Measurements from ENCODE around the gene TMC5. TPM values are rescaled to one million over a fixed set of nuclear protein-coding genes. Genes with fewer than 3 reads are reported as not detected.

The TMC5 gene
- polyA plus RNA-seq, 1 donor from 2014 or later, result not detected

GRCh38 chr16:19490619-19491018 is 72.9 kb downstream of the TMC5 start:
- Histone ChIP-seq H3K79me2 (replicated peaks; ENCODE audit: insufficient read depth, low read length) (no peaks in the 10 kb centered on the region), H3F3A (ENCODE audit: insufficient read depth, low read length, poor library complexity, severe bottlenecking) (no peaks in the 10 kb centered on the region), H3K27me3 (ENCODE audit: insufficient read depth, low read depth, low read length) (no peaks in the 10 kb centered on the region), H3K4me3 (ENCODE audit: low read length) (no peak overlapping the region), H3K9me3 (ENCODE audit: low read length) (no peaks in the 10 kb centered on the region), H2AFZ (ENCODE audit: low read depth, low read length) (no peak overlapping the region), H4K20me1 (ENCODE audit: insufficient read depth) (no peaks in the 10 kb centered on the region), H3K36me3 (ENCODE audit: insufficient read depth, low read length) (no peaks in the 10 kb centered on the region), H3K9ac (ENCODE audit: low read length) (no peak overlapping the region), H3K4me2 (ENCODE audit: low read length) (no peak overlapping the region), H3K9me2 (ENCODE audit: insufficient read depth, low read length) (no peaks in the 10 kb centered on the region), H3K27ac (ENCODE audit: low read length) (no peak overlapping the region)
- no peak for TF ChIP-seq REST (IDR thresholded peaks at IDR 0.05; ENCODE audit: borderline replicate concordance)
- no peak for TF ChIP-seq EP300 (conservative IDR thresholded peaks at IDR 0.05; ENCODE audit: poor library complexity, severe bottlenecking)
- TF ChIP-seq POLR2AphosphoS5 (IDR thresholded peaks at IDR 0.05), result no peak
- TF ChIP-seq TAF1 (IDR thresholded peaks at IDR 0.05; ENCODE audit: low read depth), result no peak
- no peak for TF ChIP-seq CTCF (IDR thresholded peaks at IDR 0.05; ENCODE audit: poor library complexity, severe bottlenecking)
- no peak for TF ChIP-seq MXI1 (conservative IDR thresholded peaks at IDR 0.05; ENCODE audit: poor library complexity, severe bottlenecking)
- TF ChIP-seq RAD21 (conservative IDR thresholded peaks at IDR 0.05), result no peak
- no peak for TF ChIP-seq SMC3 (conservative IDR thresholded peaks at IDR 0.05; ENCODE audit: poor library complexity)
- no peak for TF ChIP-seq EZH2 (IDR thresholded peaks at IDR 0.05; ENCODE audit: borderline replicate concordance, insufficient read depth, low read length, poor library complexity, severe bottlenecking)

- H3F3A ChIP-seq (ENCODE audit: insufficient read depth, low read length, poor library complexity, severe bottlenecking), result no peaks in the 10 kb centered on the region
- H3K4me3 ChIP-seq (ENCODE audit: low read length), result no peak overlapping the region
- no peaks in the 10 kb centered on the region for H3K9me3 ChIP-seq (ENCODE audit: low read length)
- no peaks in the 10 kb centered on the region for H4K20me1 ChIP-seq (ENCODE audit: insufficient read depth)
- TF ChIP-seq SMC3 (conservative IDR thresholded peaks at IDR 0.05; ENCODE audit: poor library complexity) (no peak), RAD21 (conservative IDR thresholded peaks at IDR 0.05) (no peak), MXI1 (conservative IDR thresholded peaks at IDR 0.05; ENCODE audit: poor library complexity, severe bottlenecking) (no peak), POLR2AphosphoS5 (IDR thresholded peaks at IDR 0.05) (no peak), EP300 (conservative IDR thresholded peaks at IDR 0.05; ENCODE audit: poor library complexity, severe bottlenecking) (no peak), CTCF (IDR thresholded peaks at IDR 0.05; ENCODE audit: poor library complexity, severe bottlenecking) (no peak), REST (IDR thresholded peaks at IDR 0.05; ENCODE audit: borderline replicate concordance) (no peak), EZH2 (IDR thresholded peaks at IDR 0.05; ENCODE audit: borderline replicate concordance, insufficient read depth, low read length, poor library complexity, severe bottlenecking) (no peak), TAF1 (IDR thresholded peaks at IDR 0.05; ENCODE audit: low read depth) (no peak)
- H3K4me2 ChIP-seq (ENCODE audit: low read length), result no peak overlapping the region
- H3K79me2 ChIP-seq (replicated peaks; ENCODE audit: insufficient read depth, low read length), result no peaks in the 10 kb centered on the region
- H3K36me3 ChIP-seq (ENCODE audit: insufficient read depth, low read length), result no peaks in the 10 kb centered on the region
- no peaks in the 10 kb centered on the region for H3K27me3 ChIP-seq (ENCODE audit: insufficient read depth, low read depth, low read length)
- H3K9ac ChIP-seq (ENCODE audit: low read length), result no peak overlapping the region
- no peak overlapping the region for H2AFZ ChIP-seq (ENCODE audit: low read depth, low read length)
- no peaks in the 10 kb centered on the region for H3K9me2 ChIP-seq (ENCODE audit: insufficient read depth, low read length)
- no peak overlapping the region for H3K27ac ChIP-seq (ENCODE audit: low read length)
These were observed 79.5 kb downstream of the TMC5 start for GRCh38 chr16:19497176-19497575.
